H9 (cell line): ENCODE results near the gene POLR3F. TPM values are rescaled to one million over a fixed set of nuclear protein-coding genes. Genes with fewer than 3 reads are reported as not detected.

Experiments used
- DNase-seq: peaks from one replicate; pipeline ENCODE4 v3.0.0-alpha.2; 2017
- H2AFZ ChIP-seq: one replicate; pipeline ENCODE4 v1.6.1; 2013; ENCODE audit warnings: mild to moderate bottlenecking, low read length, control low read depth, moderate library complexity
- H2AK5ac ChIP-seq: 2 replicates; pipeline ENCODE4 v1.6.1; 2013; ENCODE audit warnings: low read length, control low read depth, mixed read lengths; ENCODE audit not compliant: insufficient read length
- H2BK120ac ChIP-seq: one replicate; pipeline ENCODE4 v1.6.1; 2013; ENCODE audit warnings: low read depth, mild to moderate bottlenecking, low read length, control low read depth, inconsistent platforms; ENCODE audit not compliant: poor library complexity, severe bottlenecking
- H2BK12ac ChIP-seq: 2 replicates; pipeline ENCODE4 v1.6.1; 2013; ENCODE audit warnings: low read length, control low read depth, mixed read lengths, low read depth; ENCODE audit not compliant: insufficient read length
- H2BK15ac ChIP-seq: 2 replicates; pipeline ENCODE4 v1.6.1; 2013; ENCODE audit warnings: low read depth, low read length, control low read depth
- H2BK20ac ChIP-seq: one replicate; pipeline ENCODE4 v1.6.1; 2013; ENCODE audit warnings: low read depth, mild to moderate bottlenecking, low read length, control low read depth, inconsistent platforms; ENCODE audit not compliant: poor library complexity, severe bottlenecking
- H2BK5ac ChIP-seq: 2 replicates; pipeline ENCODE4 v1.6.1; 2013; ENCODE audit warnings: low read length, control low read depth, mixed read lengths; ENCODE audit not compliant: insufficient read length
- H3K14ac ChIP-seq: 2 replicates; pipeline ENCODE4 v1.6.1; 2013; ENCODE audit warnings: low read length, control low read depth; ENCODE audit not compliant: insufficient read depth
- H3K18ac ChIP-seq: 2 replicates; pipeline ENCODE4 v1.6.1; 2013; ENCODE audit warnings: low read depth, mild to moderate bottlenecking, mixed read lengths, low read length, control low read depth; ENCODE audit not compliant: insufficient read length
- H3K23ac ChIP-seq: 2 replicates; pipeline ENCODE4 v1.6.1; 2013; ENCODE audit warnings: low read length, control low read depth, mixed read lengths, low read depth; ENCODE audit not compliant: insufficient read length
- H3K23me2 ChIP-seq: 2 replicates; pipeline ENCODE4 v1.6.1; 2013; ENCODE audit warnings: low read depth, mild to moderate bottlenecking, mixed read lengths, low read length, control low read depth; ENCODE audit not compliant: insufficient read length, poor library complexity, severe bottlenecking
- H3K27ac ChIP-seq: 2 replicates; pipeline ENCODE4 v1.5.1; 2013; ENCODE audit warnings: low read length, control low read depth, mixed read lengths, low read depth; ENCODE audit not compliant: insufficient read length
- H3K27me3 ChIP-seq: 2 replicates; pipeline ENCODE4 v1.6.1; 2013; ENCODE audit warnings: low read length, control low read depth, inconsistent platforms; ENCODE audit not compliant: insufficient read depth
- H3K4ac ChIP-seq: 2 replicates; pipeline ENCODE4 v1.6.1; 2013; ENCODE audit warnings: low read depth, mild to moderate bottlenecking, control low read depth, inconsistent platforms, low read length, moderate library complexity
- H3K4me1 ChIP-seq: 2 replicates; pipeline ENCODE4 v1.6.1; 2013; ENCODE audit warnings: low read length, control low read depth, inconsistent platforms; ENCODE audit not compliant: insufficient read depth
- H3K4me2 ChIP-seq: 2 replicates; pipeline ENCODE4 v1.6.1; 2013; ENCODE audit warnings: low read length, control low read depth, mixed read lengths; ENCODE audit not compliant: insufficient read length, insufficient read depth
- H3K56ac ChIP-seq: 2 replicates; pipeline ENCODE4 v1.6.1; 2013; ENCODE audit warnings: low read depth, mild to moderate bottlenecking, mixed read lengths, low read length, control low read depth; ENCODE audit not compliant: insufficient read length
- H3K79me1 ChIP-seq: 2 replicates; pipeline ENCODE4 v1.6.1; 2013; ENCODE audit warnings: low read depth, mild to moderate bottlenecking, moderate library complexity, low read length, control low read depth, inconsistent platforms; ENCODE audit not compliant: insufficient read depth, poor library complexity, severe bottlenecking
- H3K79me2 ChIP-seq: 2 replicates; pipeline ENCODE4 v1.6.1; 2013; ENCODE audit warnings: low read length, control low read depth, inconsistent platforms; ENCODE audit not compliant: insufficient read depth
- H3K9ac ChIP-seq: 2 replicates; pipeline ENCODE4 v1.6.1; 2013; ENCODE audit warnings: low read length, control low read depth, mixed read lengths; ENCODE audit not compliant: insufficient read length; ENCODE audit errors: extremely low read depth
- H3K9me3 ChIP-seq: one replicate; pipeline ENCODE4 v1.6.1; 2013; ENCODE audit warnings: low read depth, low read length, inconsistent platforms; ENCODE audit not compliant: control insufficient read depth
- H3T11ph ChIP-seq: one replicate; pipeline ENCODE4 v1.6.1; 2013; ENCODE audit warnings: mild to moderate bottlenecking, low read length, control low read depth, inconsistent platforms
- H4K20me1 ChIP-seq: one replicate; pipeline ENCODE4 v1.6.1; 2013; ENCODE audit not compliant: control insufficient read depth, insufficient read length, insufficient read depth
- H4K5ac ChIP-seq: 2 replicates; pipeline ENCODE4 v1.6.1; 2013; ENCODE audit warnings: low read depth, mild to moderate bottlenecking, mixed read lengths, low read length, control low read depth; ENCODE audit not compliant: insufficient read length
- H4K8ac ChIP-seq: replicated peaks from 2 replicates; pipeline ENCODE4 v1.6.1; 2013; ENCODE audit warnings: low read length, control low read depth, mixed read lengths, low read depth; ENCODE audit not compliant: insufficient read length
- H4K91ac ChIP-seq: 2 replicates; pipeline ENCODE4 v1.6.1; 2013; ENCODE audit warnings: low read depth, mild to moderate bottlenecking, moderate library complexity, mixed read lengths, low read length, control low read depth; ENCODE audit not compliant: insufficient read length
- H3K27ac Mint-ChIP-seq, 3 experiments: 2 replicates in 2 of 3; 3 replicates in 1 of 3; pipeline ENCODE4 v1.8.0; 2020 to 2021; ENCODE audit warnings: mixed read lengths in 3 of 3, mild to moderate bottlenecking in 1 of 3, moderate library complexity in 1 of 3
- H3K27me3 Mint-ChIP-seq: 2 replicates; pipeline ENCODE4 v1.8.0; 2021; ENCODE audit warnings: low read depth, mild to moderate bottlenecking, moderate library complexity, mixed read lengths
- H3K36me3 Mint-ChIP-seq, 3 experiments: 2 replicates in 2 of 3; 3 replicates in 1 of 3; pipeline ENCODE4 v1.8.0; 2020 to 2021; ENCODE audit warnings: low read depth in 3 of 3, mixed read lengths in 3 of 3; ENCODE audit not compliant: insufficient read depth in 1 of 3
- H3K4me1 Mint-ChIP-seq, 2 experiments: 2 replicates each; pipeline ENCODE4 v1.8.0; 2020; ENCODE audit warnings: mixed read lengths in 2 of 2
- H3K4me3 Mint-ChIP-seq, 2 experiments: 2 replicates in 1 of 2; 3 replicates in 1 of 2; pipeline ENCODE4 v1.8.0; 2020 to 2021; ENCODE audit warnings: mild to moderate bottlenecking in 2 of 2, mixed read lengths in 2 of 2, moderate library complexity in 1 of 2
- H3K9me3 Mint-ChIP-seq, 2 experiments: 2 replicates in 1 of 2; 3 replicates in 1 of 2; pipeline ENCODE4 v1.8.0; 2020; ENCODE audit warnings: mild to moderate bottlenecking in 2 of 2, mixed read lengths in 2 of 2, moderate library complexity in 1 of 2
- WGBS: extraction: QIAGEN DNeasy Blood & Tissue Kit; methylation state at CpG from one replicate; pipeline ENCODE4 v1.1.7; 2013; ENCODE audit warnings: missing lambda C conversion rate, low lambda C conversion rate, mixed read lengths; ENCODE audit not compliant: insufficient read length; ENCODE audit errors: extremely low coverage; 5-methylcytosine and 5-hydroxymethylcytosine counted together
- total RNA-seq: library from RNA; stranded (reverse); gene quantifications from 2 replicates; pipeline ENCODE4 v1.2.1, GENCODE V29; 2021
- TF ChIP-seq, protein P1 (sequence below): fragments of 200-600 bp; sonication (generic); conservative IDR thresholded peaks from 3 replicates; pipeline ENCODE4 v1.8.0; 2021; ENCODE audit warnings: antibody characterized with exemption, mild to moderate bottlenecking

The POLR3F gene
- total RNA-seq, 1 experiment from 2014 or later: 16.1 TPM

DNA sequence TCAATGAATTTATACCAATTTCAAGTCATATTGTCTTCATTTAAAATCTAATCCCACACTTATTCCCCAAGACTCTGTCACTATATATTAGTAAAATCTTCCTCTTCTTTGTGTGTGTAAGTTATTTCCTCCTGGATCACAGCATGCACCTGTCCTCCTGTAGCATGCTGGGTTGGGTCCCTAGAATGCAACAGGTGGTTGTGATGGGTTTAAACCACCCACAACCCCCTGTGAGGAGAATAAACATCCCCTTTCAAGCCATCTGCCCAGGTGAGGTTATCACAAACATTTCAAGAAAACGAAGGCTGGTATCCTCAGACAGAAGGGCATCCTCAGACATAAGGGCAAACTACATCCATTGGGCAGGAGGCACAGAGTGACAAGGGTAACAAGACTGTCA, 26.8 kb upstream of the POLR3F start:
- Histone ChIP-seq H3K27me3 (no peaks in the 10 kb centered on the region), H3K27ac (no peak overlapping the region), H2BK12ac (no peak overlapping the region), H3K79me2 (no peaks in the 10 kb centered on the region), H2BK5ac (no peak overlapping the region), H4K91ac (no peak overlapping the region), H2AK5ac (no peak overlapping the region), H2AFZ (no peak overlapping the region), H3K9me3 (no peaks in the 10 kb centered on the region), H3K9ac (no peak overlapping the region), H4K20me1 (no peaks in the 10 kb centered on the region), H3K56ac (no peak overlapping the region), H3K23ac (no peak overlapping the region), H3K4me2 (no peak overlapping the region), H3K79me1 (no peaks in the 10 kb centered on the region), H4K5ac (no peak overlapping the region), H2BK20ac (no peak overlapping the region), H4K8ac (no peak overlapping the region), H2BK120ac (no peak overlapping the region), H2BK15ac (no peak overlapping the region), H3K18ac (no peak overlapping the region), H3K14ac (no peak overlapping the region), H3K4me1 (no peaks in the 10 kb centered on the region), H3T11ph (no peak overlapping the region), H3K4ac (no peak overlapping the region), H3K23me2 (no peaks in the 10 kb centered on the region)
- Mint-ChIP-seq H3K4me3 (no peak overlapping the region), H3K27ac (no peak overlapping the region), H3K36me3 (no peaks in the 10 kb centered on the region), H3K27me3 (no peaks in the 10 kb centered on the region), H3K4me1 (peaks cover 0 to 6% of the 10 kb centered on the region in 2 experiments; a peak in 3 of 4 replicates), H3K9me3 (no peaks in the 10 kb centered on the region)
- WGBS: no CpG with 5 or more reads among the region's 1 CpG
- TF ChIP-seq, protein P1, sequence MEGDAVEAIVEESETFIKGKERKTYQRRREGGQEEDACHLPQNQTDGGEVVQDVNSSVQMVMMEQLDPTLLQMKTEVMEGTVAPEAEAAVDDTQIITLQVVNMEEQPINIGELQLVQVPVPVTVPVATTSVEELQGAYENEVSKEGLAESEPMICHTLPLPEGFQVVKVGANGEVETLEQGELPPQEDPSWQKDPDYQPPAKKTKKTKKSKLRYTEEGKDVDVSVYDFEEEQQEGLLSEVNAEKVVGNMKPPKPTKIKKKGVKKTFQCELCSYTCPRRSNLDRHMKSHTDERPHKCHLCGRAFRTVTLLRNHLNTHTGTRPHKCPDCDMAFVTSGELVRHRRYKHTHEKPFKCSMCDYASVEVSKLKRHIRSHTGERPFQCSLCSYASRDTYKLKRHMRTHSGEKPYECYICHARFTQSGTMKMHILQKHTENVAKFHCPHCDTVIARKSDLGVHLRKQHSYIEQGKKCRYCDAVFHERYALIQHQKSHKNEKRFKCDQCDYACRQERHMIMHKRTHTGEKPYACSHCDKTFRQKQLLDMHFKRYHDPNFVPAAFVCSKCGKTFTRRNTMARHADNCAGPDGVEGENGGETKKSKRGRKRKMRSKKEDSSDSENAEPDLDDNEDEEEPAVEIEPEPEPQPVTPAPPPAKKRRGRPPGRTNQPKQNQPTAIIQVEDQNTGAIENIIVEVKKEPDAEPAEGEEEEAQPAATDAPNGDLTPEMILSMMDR: no peak
- no peak for DNase-seq
